Epithelial cell of prostate (primary cell): ENCODE measurements around the gene CFAP210.

Experiments
- DNase-seq: peaks from one replicate; pipeline ENCODE4 v3.0.0-alpha.2; 2011; ENCODE audit warnings: low read depth, low spot score
- H3K27ac ChIP-seq: fragments of 450-650 bp; 2 replicates; pipeline ENCODE4 v1.5.1; 2017; ENCODE audit warnings: mild to moderate bottlenecking

Gene CFAP210

DNA sequence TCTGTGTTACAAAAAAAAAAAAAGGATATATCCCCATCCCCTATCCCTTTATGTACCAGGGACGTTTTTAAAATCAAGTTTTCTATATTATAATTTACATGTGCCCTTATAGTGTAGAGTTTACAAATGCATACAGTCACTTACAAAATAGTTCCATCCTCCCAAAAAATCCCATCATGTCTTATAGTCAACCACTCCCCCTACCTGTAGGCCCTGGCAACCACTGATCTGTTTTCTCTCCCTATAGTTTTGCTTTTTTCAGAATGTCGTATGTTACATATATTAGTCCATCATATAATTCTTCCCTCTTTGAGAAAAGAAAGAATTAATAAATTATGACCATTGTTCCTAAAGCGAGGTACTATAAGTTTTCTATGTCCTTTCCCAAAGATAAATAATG lies 17.8 kb downstream of the CFAP210 start:
- DNase-seq = no peak
- no peak overlapping the region for H3K27ac ChIP-seq

DNA sequence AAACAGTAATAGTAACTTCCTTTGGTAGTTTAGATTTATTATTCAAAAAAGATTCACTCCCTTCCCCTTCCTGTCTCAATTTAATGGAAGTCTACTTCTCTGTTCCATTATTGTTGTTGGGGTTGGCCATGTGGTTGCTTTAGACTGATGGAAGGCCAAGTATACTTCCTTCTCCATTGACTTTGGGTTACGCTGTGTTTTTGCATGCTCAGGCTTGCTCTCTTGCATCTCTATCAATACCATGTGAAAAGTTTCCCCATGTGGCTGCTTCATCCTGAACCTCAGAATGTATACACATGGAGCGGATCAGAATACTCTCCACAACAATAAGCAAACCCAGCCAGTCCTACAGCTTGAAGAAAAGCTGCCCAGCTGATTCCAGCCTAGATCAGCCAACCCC lies 20.3 kb downstream of the CFAP210 start:
- no peak overlapping the region for H3K27ac ChIP-seq
- peak; percentile 26 for DNase-seq

DNA sequence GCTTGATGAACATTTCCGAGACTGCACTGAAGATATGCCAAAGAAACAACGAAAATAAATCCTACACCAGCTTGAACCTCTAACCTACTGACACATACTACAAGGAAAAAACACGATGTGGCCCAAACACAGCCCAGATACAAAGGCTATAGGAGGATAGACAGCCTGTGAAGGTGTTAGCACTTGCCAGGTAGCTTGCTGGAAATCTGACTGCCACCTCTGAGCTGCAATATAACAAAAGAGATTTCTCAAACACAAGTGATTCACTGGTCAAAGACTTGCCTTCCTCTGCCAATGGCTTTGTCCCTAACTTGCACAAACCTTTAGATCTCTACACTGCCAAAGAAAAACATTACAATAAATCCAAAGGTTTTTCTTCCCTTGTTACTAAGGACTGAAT lies 21.1 kb downstream of the CFAP210 start:
- no peak overlapping the region for H3K27ac ChIP-seq
- DNase-seq = peak; percentile 8

DNA sequence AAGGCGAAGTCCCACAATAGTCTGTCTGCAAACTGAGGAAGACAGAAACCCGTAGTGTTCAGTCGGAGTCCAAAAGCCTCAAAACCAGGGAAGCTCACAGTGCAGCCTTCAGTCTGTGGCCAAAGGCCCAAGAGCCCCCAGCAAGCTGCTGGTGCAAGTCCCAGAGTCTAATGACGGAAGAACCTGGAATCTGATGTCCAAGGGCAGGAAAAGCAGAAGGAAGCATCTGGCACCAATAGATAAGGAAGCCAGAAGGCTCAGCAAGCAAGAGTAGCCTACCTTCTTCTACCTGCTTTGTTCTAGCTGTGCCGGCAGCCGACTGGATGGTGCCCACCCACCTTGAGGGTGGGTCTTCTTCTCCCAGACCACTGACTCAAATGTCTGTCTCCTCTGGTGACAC lies 21.8 kb downstream of the CFAP210 start:
- no peak for DNase-seq
- no peak overlapping the region for H3K27ac ChIP-seq

DNA sequence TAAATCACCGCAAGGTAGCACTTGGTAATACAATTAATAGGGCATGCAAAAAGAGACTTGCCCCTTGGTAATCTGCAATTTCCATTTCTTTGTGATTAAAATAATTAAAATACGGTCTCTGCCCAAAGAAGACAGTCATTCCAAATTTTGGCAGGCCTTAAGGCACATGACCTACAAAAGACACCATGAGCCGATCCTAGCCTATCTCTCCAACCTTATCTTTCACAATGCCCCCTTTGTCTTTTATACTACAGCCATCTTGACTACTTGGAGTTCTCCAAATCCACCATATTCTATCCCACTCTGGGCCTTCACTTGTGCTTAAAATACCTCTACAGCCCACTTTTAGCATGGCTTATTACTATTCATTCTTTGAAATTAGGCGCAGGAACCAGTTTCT lies 23.3 kb downstream of the CFAP210 start:
- DNase-seq = no peak
- no peak overlapping the region for H3K27ac ChIP-seq

DNA sequence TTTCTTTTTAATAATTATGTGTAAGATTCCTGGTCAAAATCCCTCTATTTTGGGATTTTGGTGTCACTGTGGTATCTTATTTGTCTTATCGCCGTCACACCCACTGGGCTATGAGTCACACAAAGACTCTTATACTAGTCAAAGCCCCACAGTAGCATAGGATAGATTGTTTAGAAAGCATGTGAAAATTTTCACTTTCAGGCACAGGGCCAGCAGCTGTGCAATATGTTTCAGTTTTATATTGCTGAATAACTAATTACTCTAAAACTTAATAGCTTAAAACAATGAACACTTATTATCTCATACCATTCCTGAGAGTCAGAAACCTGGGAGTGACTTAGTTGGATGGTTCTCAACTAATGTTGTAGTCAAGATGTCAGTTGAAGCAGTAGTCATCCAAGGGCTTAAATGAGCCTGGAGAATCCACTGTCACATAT lies 24.0 kb downstream of the CFAP210 start:
- DNase-seq = no peak
- H3K27ac ChIP-seq = no peak overlapping the region

DNA sequence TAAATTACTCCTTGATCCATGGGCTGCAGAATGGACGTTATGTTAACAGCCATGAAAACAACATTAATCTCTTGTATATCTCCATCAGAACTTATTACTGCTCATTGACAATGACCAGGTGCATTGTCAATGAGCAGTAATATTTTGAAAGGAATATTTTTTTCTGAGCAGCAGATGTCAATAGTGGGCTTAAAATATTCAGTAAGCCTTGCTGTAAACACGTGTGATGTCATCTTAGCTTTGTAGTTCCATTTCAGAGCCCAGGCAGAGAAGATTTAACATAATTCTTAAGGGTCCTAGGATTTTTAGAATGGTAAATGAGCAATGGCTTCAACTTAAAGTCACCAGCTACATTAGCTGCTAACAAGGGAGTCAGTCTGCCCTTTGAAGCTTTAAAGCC lies 26.6 kb downstream of the CFAP210 start:
- H3K27ac ChIP-seq = no peak overlapping the region
- no peak for DNase-seq

DNA sequence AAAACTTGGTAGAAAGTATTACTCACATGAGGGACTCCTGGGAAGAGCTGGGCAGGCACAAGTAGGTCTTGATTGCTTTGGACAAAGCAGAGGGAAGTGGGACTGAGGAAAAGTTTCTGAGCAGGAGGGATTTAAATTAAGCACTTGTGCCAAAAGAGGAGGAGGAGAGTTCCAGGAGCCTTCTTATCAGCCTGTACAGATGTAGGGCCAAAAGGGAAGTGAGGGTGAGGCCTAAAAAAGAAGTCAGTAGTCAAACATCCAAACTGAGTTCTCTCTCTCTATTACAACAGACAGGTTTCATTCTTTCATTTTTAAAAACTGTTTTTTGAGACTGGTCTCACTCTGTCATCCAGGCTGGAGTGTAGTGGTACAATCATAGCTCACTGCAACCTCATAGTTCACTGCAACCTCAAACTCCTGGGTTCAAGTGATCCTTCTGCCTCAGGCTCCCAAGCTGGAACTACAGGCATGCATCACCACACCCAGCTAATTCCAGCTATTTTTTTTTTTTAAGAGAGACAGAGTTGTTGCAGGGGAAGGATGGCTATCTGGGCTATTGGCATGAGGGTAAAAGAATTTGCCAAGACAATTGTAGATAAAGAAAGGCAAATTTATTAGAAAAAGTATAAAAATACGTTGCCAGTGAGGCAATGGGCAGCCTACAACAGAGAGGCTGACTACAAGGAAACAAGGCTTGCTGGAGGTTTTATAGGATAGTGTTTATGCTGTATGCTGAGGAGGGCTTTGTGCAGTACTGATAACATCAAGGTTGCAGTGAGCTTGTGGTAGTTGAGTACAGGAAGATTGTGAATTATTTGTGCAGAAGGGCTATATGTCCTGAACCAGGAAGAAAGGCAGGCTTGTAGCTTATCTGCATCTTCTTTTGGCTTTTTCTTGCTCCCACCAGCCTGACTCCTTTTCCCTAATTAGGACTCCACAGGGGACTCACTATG lies 29.0 kb downstream of the CFAP210 start:
- no peak overlapping the region for H3K27ac ChIP-seq
- no peak for DNase-seq

DNA sequence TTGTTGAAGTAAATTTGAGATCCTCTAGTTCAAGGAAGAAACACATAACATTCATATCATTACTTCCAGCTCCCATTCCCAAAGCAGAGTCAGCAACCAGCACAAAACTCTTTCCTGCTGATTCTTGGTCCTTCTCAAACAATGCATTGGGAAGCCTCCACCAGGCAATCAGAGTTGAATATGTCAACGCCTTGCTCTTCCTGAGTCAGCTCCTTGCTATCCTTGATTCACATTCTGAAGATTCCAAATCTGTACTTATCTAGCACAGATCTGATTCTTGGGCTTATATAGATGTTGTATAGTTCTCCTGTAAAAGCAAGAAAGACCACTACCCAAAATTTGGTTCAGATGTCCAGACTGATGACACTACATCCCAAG lies 29.6 kb downstream of the CFAP210 start:
- no peak for DNase-seq
- no peak overlapping the region for H3K27ac ChIP-seq

DNA sequence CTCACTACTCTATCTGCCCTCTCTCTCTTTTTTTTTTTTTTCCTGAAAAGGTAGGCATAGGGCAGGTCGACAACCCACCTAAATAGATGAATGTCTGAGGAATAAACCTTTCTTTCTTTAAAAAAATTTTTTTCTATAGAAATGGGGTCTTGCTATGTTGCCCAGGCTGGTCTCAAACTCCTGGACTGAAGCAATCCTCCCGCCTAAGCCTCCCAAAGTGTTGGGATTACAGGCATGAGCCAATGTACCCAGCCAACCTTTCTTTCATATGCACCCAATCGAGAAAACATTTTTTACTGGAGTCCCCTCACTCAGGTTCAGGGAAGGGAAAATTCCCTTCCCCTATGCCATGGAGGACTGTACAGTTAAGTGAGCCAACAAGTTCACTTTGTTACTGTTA lies 31.0 kb downstream of the CFAP210 start:
- DNase-seq = no peak
- H3K27ac ChIP-seq = no peak overlapping the region

DNA sequence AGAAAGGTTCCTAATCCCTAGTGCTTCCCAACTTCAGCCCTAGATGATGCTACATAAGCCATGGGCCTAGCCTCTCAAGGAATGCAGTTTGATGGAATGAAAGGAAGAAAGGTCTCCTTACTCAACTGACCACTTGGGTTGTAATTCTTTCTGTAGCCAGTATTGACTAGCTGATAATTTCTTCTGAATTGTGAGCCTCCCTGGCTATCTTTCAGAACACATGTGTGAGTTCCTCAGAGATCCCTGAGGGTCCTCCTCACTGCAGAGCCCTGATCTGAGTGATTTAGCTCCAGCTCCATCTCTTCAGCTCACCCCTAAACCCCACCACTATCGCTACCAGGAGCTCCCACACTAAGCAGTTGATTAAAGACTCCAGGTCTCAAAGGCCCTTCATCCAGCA lies 31.5 kb downstream of the CFAP210 start:
- no peak for DNase-seq
- no peak overlapping the region for H3K27ac ChIP-seq

DNA sequence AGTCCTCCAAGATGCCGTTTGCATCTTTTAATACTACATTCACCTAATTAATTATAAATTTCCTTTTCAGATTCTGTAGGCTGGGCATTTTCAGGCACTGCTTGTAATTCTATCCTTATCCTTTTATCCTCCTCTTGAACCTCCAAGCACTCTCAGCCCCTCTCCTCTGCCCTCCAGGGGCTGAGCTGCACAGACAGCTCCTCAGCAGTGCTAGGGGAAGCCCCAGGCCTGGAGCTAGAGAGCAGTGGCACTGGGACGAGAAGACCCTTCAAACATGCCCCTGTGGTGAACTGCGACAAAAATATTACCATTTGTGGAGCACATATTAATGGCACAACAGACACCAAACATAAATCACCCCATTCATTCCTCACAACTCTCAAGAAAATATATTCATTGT lies 32.9 kb downstream of the CFAP210 start:
- no peak overlapping the region for H3K27ac ChIP-seq
- no peak for DNase-seq

DNA sequence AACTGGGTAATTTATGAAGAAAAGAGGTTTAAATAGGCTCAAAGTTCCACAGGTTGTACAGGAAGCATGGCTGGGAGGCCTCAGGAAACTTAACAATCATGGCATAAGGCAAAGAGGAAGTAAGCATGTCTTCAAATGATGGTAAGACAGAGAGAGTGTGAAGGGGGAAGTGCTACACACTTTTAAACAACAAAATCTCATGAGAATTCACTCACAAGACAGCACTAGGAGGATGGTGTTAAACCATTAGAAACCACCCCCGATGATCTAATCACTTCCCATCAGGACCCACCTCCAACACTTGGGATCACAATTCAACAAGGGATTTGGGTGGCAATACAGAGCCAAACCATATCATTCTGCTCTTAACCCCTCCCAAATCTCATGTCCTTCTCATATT lies 34.9 kb downstream of the CFAP210 start:
- no peak overlapping the region for H3K27ac ChIP-seq
- no peak for DNase-seq

DNA sequence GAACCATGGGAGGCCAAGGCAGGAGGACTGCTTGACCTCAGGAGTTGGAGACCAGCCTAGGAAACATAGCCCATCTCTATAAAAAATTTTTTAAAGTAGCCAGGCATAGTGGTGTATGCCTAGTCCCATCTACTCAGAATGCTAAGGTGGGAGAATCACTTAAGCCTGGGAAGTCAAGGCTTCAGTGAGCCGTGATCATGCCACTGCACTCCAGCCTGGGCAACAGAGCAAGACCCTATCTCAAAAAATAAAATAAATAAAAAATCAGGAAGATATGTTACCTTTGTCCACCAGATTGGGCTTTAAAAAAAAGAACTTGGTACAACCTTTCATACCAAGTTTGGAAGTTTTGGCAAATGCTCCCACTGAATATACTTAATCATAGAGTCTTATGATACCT lies 35.3 kb downstream of the CFAP210 start:
- H3K27ac ChIP-seq = no peak overlapping the region
- no peak for DNase-seq

DNA sequence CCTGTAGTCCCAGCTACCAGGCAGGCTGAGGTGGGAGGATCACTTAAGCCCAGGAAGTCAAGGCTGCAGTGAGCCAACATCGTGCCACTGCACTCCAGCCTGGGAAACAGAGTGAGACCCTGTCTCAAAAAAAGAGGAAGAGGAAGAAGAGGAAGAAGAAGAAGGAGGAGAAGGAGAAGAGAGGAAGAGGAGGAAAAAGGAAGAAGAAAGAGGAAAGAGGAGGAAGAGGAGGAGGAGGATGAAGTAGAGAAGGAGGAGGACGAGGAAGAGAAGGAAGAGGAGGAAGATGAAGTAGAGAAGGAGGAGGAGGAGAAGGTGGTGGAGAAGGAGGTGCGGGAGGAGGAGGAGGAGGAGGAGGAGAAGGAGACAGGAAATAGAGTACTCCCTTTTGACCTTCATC lies 38.0 kb downstream of the CFAP210 start:
- no peak overlapping the region for H3K27ac ChIP-seq
- no peak for DNase-seq

DNA sequence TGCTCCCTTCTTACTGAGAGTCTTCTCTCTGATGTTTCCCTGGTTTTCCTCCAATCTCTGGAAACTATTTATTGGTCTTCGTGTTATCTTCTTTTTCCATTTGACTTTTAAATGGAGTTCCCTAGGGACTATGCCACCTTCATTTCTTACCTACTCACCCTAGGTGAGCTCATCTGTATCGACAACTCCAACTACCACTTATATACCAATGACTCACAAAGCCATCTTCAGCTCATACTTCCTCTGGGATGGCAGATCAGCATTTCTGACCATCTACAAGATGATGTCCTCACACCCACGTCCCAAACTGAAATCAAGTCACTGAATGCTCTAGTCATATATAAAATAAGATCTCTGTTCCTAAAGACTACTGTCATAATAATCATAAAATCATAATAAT lies 40.6 kb downstream of the CFAP210 start:
- no peak overlapping the region for H3K27ac ChIP-seq
- no peak for DNase-seq

DNA sequence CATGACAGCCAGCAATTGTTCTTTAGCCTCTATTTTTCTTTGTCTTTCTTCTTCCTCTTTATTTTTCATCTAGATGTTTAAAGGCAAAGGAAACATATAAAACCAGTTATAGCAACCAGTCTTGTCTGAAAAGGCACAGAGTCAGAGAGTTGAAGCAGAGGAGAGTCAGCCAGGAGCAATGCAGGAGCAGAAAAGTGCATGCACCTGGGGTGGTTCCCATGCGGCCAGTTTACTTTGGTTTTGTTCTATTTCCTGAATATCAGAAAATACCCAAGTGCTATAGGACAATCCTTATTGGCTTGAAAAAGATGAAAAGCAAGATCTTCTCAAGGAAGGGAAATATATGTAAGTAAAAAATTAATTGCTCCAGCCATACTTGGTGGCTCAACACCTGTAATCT lies 44.9 kb downstream of the CFAP210 start:
- no peak for DNase-seq

DNA sequence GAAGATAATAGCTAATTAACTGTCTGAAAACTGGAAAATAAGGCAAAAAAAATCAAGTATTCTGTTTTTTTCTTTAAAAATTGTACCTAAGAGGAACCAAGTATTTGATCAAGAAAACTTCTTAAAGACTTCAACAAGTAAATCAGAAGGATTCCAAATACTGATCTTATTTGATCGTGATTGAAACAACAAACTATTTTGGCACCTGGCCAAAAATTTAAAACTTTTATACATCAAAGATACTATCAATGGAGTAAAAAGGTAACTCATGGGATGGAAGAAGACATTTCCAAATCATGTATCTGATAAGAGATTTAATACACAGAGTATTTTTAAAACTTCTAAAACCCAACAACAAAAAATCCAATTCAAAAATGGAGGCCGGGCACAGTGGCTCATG lies 46.7 kb downstream of the CFAP210 start:
- H3K27ac ChIP-seq = no peak overlapping the region
- DNase-seq = no peak

More for the DNA sequence above, 44.9 kb downstream of the CFAP210 start:
- no peak overlapping the region for H3K27ac ChIP-seq

DNA sequence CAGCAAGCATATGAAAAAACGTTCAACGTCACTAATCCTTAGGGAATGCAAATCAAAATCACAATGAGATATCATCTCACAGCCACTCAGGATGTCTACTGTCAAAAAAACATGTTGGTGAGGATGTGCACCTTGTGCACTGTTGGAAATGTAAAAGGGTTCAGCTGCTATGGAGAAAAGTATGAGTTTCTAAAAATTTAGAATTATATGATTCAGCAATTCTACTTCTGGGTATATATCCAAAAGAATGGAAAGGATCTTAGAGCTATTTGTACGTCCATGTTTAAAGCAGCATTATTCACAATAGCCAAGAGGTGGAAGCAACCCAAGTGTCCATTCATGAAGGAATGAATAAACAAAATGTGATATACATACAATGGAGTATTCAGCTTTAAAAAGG lies 50.0 kb downstream of the CFAP210 start:
- DNase-seq = no peak
- no peak overlapping the region for H3K27ac ChIP-seq

DNA sequence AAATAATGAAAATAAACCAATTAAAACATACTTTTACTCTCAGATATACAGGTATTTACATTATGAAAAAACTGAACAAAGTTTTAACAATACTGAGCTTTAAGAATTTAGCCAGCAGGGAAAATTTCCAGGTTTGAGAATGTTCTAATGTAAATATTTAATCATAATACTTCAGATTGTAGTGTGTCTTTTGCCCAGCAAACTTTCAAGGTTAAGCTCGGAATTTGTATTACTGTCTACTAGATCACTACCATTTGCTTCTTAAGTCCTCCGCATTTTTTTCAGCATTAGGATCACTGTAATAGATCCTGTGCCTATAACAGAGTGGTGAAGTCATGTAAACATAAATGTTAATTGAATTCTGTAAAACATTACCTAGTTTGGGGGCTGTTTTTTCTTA lies 52.7 kb downstream of the CFAP210 start:
- DNase-seq = no peak
- no peak overlapping the region for H3K27ac ChIP-seq

DNA sequence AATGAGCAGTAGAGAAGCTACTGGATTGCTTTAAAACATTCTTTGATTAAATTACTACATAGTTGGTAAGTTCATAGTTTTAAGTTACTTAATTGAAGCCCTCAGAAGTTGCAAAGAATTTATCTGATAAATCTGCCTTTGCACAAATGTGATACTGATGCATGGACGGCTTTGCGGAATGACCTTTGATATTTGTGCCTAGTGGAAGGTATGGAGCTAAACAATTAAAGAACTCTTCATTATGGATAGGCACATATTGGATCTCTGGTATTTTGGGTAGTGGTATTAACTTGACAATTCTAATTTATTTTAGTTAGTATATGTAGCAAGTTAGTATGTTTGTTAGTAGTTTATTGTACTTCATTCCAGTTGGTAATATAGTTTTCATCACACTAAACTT lies 54.1 kb downstream of the CFAP210 start:
- no peak for DNase-seq
- H3K27ac ChIP-seq = no peak overlapping the region

DNA sequence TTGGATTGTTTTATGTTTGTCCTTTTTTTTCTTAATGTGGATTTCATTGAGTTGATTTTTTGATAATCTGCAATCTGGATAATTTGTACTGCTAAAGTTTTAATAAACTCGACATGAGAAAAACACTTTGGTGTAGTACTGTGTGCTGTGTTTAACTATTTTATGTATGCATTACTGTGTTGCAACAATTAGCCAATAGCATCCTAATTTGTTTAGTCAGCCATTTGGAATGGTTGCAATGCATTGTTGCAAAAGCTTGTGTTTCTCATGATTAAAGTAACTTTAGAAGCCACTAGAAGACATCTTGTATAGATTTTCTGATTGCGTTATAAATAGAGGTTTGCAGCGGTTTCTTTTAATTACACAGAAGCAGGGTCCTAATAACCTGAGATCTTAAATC lies 56.6 kb downstream of the CFAP210 start:
- no peak overlapping the region for H3K27ac ChIP-seq
- DNase-seq = no peak
